Stromal cell of bone marrow (primary cell): ENCODE measurements around the gene DHRS7C.

Experiments
- DNase-seq: peaks from one replicate; pipeline ENCODE4 v3.0.0-alpha.2; 2012; ENCODE audit warnings: low read depth

Gene DHRS7C

DNA sequence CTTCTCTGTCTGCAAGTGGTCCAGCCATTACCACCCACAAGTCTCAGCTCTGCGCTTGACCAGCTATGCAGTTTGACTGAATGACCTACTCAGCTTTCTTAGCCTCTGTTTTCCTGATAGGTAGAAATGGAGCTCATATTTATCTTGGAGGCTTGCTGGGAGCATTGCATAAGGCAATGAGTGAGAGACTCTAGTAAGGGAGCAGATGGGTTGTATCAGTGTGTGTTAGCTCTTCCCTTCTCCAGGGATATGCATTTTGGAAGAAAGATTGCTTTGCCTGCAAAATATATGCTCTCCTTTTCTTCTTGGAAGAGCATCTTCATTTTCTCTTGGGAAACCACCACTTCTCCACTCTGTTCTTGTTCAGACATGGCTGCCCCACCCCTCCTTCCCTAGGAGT, 26.1 kb downstream of the DHRS7C start:
- no peak for DNase-seq

DNA sequence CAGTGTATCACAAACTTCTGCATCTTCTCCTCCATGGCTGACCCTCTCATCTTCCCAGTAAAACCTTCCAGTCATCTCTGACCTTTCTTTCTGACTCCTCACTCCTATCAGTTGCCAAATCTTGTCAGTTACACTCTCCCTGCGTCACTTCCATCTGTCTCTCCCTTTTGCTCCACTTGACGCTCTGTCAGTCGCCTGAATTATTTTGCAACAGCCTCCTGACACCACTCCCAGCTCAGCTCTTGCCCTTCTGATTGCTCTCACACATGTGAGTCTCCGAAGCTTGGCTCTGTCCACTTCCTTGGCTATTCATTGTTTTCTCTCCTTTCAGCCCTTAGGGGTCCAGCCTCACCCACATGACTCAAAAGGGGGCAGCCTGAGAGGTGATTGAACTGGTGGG, 27.7 kb downstream of the DHRS7C start:
- no peak for DNase-seq

GRCh38 chr17:9760266-9760665, 31.1 kb downstream of the DHRS7C start:
- no peak for DNase-seq

DNA sequence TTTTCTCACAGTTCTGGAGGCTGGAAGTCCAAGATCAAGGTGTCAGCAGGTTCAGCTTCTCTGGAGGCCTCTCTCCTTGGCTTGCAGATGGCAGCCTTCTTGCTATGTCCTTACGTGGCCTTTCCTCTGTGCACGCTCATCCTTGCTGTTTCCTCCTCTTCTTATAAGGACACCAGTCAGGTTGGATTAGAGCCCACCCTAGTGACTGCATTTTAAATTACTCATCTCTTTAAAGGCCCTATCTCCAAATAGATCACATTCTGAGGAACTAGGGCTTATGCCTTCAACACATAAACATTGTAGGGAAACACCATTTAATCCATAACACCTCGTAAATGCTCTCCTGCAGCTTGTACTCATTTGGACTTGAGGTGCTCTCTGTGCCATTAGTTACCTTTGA, 36.3 kb downstream of the DHRS7C start:
- DNase-seq, result no peak

GRCh38 chr17:9750524-9750923, 40.9 kb downstream of the DHRS7C start:
- no peak for DNase-seq

- no peak for DNase-seq
These were observed 61.5 kb downstream of the DHRS7C start for GRCh38 chr17:9729735-9730420.

DNA sequence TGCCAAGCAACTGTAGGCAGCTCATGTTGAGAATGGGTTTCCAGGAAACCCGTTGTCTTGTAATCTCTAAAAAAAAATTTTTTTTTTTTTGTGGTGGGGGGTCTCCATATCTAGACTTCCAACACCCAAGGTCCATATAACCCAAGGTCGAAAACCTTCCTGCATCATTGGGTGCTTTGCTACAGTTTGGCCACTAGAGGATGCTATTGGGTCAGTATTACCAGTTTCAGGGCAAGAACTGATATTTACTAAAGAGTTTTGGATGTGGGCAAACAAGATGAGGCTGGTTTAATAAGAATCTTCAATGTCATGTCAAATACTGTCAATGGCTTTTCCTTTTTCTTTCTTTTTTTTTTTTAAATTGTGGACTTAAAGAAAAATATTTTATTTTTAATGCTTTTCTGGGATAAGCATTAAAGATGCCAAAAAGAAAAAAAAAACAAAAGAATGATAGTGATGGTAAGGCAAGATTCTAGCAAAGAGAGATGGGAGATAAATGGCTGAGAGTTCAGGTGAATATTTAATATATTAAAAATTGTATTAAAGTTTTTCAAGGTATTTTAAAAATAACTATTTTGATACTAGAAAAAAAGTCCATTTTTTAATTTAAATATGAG, 62.2 kb downstream of the DHRS7C start:
- peak; percentile 24 for DNase-seq

- no peak for DNase-seq
These were observed 62.8 kb downstream of the DHRS7C start for GRCh38 chr17:9728564-9728963.

DNA sequence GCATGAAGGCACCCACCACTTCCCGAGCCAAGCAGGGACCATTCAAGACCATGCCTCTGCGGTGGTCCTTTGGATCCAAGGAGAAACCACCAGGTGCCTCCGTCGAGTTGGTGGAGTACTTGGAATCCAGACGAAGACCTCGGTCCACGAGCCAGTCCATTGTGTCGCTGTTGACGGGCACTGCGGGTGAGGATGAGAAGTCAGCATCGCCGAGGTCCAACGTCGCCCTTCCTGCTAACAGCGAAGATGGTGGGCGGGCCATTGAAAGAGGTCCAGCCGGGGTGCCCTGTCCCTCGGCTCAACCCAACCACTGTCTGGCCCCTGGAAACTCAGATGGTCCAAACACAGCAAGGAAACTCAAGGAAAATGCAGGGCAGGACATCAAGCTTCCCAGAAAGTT, 63.4 kb downstream of the DHRS7C start:
- no peak for DNase-seq

DNA sequence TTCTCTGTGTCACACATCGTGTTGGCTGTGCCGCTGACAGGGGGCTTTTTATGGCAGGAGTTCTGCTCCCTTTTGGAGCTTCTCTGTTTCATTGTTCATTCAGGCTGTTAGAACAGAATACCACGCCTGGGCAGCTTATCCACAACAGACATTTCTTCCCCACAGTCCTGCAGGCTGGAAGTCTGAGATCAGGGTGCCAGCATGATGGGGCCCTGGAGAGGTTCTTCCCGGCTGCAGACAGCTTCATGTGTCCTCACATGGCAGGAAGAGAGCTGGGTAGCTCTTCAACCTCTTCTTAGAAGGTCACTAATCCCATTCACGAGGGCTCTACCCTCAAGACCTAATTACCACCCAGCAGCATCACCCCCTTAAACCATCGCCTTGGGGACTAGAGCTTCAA, 65.1 kb downstream of the DHRS7C start:
- DNase-seq, result no peak

GRCh38 chr17:9725575-9725974, 65.8 kb downstream of the DHRS7C start:
- DNase-seq, result no peak
